NCI-H1436 treated with DMSO at 0.1 percent for 48 hours (cell line): ENCODE measurements around the gene MCHR1.
"Not testable (repeated sequence)": the region's sequence is repeated elsewhere in the genome, so short reads cannot be mapped to it uniquely, and the experiment has no call there.

Experiments used
- DNase-seq: peaks from one replicate; lab custom pipeline; 2025; lab: John Stamatoyannopoulos, UW

The MCHR1 gene

DNA sequence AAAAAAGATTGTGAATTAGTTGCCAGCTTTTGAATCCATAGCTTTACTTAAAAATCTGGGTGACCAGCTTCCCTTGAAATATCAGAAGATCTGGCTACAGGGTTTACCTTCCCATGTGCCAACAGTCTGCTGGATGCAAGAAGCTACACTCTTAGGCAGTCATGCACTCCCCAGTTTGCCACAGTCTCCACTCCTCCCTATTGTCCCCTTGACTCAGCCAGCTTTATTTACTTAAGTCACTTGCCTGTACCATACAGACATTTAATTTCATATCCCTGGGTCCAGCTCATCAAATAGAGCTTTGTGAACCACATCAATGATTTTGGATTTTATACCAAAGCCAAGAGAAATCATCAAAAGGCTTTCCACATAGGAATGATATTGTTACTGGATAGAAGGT is 12.2 kb downstream of the MCHR1 start:
- no peak for DNase-seq

DNA sequence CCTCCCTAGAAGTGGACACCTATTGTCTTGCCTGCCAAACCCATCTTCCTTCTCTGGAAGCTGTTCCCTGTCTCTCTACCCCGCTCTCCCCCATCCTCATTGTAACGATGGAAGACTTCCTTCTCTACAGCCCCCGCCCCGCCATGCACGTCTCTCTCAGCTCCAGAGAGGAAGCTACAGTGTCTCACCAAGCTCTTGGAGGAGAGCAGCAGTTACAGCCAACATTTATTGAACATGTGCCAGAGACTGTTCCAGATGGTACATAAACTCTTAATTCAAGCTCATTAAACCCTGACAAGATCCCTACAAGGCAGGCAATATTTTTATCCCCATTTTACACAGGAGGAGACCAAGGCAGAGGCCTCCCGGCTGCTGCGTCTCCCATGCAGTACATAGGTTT is 15.1 kb downstream of the MCHR1 start:
- DNase-seq = no peak

DNA sequence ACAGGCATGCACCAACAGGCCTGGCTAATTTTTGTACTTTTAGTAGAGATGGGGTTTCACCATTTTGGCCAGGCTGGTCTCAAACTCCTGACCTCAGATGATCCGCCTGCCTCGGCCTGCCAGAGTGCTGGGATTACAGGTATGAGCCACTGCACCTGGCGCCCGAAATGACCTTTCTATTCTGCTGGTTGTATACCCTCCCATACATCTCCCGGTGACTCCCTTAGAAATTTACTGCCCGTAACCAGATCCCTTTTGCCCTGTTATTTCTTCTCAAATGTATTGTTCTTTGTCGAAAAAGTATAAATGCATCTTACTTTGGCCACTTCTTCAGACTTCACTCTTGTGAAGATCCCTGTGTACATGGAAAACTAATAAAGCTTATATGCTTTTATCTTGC is 22.0 kb downstream of the MCHR1 start:
- no peak for DNase-seq

DNA sequence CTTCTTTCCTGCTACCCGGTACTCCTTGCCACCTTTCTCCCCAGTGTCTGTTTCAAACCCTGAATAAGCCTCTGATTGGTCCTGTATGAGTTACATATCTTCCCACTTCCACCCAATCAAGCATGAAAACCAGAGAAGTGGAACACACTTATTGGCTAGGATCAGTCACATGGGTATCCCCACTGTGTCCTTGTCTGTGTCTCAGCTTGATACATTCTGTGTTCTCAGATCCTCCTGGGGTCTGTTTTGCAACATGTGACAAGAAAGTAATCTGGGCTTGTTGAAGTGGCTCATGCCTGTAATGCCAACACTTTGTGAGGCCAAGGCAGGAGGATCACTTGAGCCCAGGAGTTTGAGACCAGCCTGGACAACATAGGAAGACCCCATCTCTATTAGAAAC is 23.9 kb downstream of the MCHR1 start:
- no peak for DNase-seq

DNA sequence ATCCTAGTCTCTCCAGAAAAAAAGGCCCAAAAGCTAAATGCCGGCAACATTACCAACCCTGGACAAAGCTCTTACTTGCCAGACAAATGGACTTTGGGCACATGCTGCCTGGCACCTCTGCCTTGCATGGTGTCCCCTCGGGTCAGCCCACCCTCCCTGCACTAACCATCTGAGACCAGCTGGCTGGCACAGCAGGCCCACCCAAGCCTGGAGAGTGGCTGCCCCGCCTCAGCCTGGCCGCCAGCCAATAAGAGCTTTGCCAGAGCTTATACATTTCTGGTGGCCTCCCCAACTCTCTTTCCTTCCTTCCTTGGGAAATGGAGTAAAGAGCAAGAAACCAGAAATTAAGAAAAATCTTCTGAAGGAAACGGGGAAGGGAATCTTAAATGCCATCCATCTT is 24.5 kb downstream of the MCHR1 start:
- DNase-seq = no peak

DNA sequence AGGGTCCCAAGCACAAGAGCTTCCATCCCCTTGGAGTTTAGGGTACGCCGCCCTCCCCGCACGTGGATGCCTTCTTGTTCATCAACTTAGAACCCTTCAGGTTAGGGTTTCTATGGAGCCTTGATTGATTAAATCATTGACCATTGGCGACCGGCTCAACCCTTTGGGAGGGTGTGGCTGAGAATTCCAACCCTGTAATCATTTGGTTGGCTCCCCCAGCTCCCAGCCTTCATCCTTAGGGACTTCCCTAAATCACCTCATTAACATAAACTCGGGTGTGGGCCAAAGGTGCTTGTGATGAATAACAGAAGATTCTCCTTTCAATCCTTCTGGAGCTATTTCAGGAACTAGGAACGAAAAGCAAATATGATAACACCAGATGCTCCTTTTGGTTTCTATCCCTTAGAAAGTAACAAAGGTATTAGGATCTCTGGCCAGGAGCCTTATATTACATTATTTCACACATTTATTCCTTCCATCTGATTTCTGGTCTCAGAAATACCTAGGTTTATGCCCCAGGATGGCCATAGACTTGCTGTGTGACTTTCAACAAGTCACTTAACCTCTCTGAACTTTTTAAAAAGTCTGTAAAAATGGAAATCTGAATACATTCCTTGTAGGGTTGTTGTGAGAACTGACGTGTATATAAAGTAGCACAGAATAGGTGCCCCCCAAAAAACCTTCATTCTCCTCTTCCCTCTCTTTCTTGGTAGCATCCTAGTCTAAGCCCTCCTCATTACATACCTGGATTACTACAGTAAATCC is 26.8 kb downstream of the MCHR1 start:
- no peak for DNase-seq

DNA sequence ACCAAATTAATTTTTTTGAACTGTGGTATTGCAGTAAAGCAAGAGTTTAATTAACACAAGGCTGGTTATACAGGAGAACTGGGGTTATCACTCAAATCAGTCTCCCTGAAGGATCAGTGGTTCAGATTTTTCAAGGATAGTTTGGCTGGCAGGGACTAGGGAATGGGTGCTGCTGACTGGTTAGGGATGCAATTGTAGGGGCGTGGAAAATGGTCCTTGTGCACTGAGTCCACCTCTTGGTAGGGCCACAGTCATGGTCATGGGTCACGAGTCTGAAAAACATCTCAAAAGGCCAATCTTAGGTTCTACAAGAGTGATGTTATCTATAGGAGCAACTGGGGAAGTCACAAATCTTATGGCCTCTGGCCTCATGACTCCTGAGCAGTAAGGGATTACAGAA is 27.9 kb downstream of the MCHR1 start:
- no peak for DNase-seq

DNA sequence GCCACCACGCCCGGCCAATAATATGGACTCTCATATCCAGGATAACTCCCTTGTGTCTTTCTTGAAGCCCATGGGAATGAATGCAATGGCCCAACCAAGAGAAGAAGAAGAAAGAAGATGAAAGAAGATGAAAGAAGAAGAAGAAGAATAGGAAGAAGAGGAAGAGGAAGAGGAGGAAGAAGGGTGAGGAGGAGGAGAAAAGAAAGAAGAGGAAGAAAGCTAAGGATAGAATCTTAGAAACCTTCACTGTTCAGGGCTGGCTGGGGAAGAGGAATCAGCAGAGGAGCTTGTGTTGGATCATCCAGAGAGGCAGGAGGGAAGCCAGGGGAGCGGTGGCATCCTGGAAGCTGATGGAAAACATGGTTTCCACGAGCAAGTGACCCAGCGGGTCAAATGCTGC is 28.9 kb downstream of the MCHR1 start:
- no peak for DNase-seq

DNA sequence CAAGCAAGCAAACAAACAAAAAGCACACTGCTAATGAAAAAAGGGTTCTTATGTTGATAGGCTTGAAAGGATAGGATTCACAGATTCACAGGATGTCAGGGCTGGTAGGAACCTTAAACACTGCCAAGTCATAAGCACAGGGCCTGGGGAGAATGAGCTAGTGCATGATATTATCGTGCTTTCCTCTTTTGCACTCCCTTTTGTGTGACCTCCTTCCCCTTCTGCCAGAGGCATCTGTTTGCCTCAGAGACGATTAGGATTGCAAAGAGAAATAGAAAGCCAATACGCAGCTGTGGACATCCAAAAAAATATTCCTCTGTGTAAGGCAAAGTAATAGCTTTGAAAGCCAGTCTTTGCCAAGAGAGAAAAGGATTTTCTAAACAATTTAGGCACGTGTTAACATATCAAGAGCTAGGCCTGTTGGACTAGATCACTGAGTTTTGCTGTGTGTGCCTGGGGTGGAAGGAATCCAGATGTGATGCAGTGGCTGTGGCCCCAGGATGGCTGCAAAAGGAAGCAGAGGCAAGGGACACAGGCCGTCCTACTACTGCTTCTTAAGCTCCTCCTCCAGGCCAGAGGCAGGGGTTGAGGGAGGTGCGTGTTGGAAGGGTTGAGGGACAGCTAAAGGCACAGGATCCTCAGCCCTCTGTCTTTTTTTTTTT is 30.6 kb downstream of the MCHR1 start:
- no peak for DNase-seq

DNA sequence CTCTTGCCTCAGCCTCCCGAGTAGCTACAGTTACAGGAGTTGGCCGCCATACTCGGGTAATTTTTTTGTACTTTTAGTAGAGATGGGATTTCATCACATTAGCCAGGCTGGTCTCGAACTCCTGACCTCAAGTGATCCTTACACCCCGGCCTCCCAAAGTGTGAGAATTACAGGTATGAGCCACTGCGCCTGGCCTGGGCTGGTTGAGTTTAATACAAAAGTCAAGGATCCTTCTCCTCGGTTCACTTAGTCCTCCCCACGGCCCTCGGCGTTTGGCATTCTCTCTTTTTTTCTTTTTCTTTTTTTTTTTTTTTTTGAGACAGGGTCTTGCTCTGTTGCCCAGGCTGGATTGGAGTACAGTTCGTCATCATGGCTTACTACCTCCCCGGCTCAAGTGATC is 33.0 kb downstream of the MCHR1 start:
- no peak for DNase-seq

DNA sequence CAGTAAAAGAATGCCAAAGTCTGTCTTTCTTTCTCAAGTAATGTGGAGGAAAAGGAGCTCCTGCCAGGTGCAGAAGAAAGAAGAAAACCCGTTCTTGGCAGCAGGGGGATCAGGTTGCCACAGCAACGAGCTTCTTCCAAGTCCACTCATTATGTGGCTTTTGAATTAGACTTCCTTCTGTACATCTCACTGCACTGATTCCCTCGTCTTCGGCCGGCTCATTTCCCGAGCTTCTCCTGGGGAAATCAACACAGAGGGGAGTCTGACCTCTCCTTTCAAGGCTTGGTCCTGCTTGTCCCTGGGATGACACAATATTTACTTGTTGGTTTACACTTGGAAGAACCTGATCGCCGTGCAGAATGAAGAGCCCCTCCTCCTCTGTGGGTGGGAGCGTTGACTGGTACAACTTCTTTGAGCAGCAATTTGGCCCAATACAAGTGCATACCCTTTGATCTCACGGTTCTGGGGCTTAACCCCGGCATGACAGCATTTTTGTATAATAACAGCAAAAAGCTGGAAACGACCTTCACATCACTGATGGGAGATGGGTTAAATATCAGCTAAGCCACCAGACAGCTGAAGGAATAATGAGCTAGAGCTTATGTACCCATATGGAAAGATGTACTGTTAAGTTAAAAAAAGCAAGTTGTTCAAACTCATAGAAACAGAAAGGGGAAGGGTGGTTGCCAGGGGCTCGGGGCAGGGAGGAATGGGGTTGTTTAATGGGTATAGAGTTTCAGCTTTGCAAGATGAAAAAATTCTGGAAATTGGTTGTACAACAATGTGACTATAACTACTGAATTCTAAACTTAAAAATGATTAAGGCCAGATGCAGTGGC is 35.4 kb downstream of the MCHR1 start:
- DNase-seq = no peak

DNA sequence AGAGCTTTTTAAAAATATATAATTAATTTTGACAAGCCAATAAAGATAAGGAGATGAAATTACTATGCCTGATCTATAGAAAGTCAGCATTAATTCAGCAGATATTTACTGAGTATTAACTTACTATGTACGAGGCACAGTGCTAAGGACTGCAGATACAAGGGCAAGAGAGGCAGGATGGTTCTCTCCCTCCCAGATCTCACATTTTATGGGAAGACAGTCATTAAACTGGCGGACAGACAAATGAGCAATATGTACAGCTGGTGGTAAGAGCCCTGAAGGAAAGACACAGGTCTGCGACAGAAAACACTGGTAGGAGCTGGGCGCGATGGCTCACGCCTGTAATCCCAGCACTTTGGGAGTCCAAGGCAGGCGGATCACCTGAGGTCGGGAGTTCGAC is 36.8 kb downstream of the MCHR1 start:
- DNase-seq = no peak

DNA sequence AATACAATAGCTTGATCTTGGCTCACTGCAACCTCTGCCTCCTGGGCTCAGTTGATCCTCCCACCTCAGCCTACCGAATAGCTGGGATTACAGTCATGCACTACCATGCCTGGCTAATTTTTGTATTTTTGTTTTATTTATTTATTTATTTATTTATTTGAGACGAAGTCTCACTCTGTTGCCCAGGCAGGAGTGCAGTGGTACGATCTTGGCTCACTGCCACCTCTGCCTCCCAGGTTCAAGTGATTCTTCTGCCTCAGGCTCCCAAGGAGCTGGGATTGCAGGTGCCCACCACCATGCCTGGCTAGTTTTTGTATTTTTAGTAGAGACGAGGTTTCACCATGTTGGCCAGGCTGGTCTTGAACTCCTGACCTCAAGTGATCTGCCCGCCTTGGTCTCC is 38.4 kb downstream of the MCHR1 start:
- not testable (repeated sequence) for DNase-seq

DNA sequence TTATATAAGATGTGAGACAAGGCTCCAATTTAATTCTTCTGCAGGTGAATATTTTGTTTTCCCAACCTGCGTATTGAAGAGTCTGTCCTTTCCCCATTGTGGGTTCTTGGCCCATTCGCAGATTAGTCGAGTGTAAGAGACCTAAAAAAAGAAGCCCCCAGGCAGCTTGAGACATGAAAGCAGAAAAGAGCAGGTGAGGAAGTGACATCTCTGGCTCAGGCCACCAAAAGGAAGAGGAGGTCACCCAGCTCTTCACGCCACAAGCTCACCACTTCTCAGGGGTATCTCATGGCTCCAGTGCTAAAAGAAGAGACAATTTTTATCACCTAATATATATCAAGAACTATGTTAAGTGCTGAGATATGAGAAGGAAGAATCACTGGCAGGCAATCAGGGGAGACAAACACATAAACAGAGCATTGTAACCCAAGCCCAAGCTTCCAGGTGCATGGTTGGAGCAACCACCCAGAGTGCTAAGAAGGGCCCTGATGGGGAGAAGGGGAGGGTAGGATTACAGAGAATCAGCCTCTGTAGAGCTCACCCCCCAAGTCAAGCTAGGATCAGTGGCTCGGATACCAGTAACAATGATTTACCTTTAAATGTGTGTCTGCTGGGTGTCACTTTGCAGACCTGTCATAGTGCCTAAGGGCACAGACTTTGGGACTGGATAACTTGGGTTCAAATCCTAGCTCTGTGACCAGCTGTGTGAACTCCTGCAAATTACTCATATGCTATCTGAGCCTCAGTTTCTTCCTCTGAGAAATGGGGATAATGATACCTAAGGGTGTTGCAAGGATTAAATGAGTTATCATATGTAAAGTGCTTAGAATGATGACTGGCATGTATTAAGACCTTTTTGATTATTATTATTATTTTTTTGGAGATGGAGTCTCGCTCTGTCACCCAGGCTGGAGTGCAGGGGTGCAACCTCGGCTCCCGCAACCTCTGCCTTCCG is 39.2 kb downstream of the MCHR1 start:
- no peak for DNase-seq

DNA sequence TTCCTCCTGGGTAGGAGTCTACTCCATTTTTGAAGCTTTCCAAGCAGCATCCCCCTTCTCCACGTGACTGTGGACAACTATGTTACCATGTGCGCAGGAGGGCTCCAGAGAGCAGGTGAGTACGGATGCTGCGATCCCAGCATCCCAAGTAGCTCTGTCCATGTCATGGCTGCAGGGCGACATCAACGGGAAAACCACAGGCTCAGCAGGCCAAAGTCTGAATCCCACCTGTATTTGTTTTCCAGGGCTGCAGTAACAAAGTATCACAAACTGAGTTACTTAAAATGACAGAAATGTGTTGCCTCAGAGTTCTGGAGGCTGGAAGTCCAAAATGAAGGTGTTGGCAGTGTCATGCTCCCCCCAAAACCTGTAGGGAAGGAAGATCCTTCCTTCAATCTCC is 40.3 kb downstream of the MCHR1 start:
- no peak for DNase-seq

DNA sequence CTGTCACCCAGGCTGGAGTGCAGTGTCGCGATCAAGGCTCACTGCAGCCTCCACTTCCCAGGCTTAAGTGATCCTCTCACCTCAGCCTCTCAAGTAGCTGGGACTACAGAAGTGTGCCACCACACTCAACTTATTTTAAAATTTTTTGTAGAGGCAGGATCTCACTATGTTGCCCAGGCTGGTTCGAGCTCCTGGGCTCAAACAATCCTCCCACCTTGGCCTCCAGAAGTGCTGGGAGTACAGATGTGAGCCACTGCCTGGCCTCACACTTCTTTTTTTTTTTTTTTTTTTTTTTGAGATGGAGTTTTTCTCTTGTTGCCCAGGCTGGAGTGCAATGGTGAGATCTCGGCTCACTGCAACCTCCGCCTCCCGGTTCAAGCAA is 40.9 kb downstream of the MCHR1 start:
- DNase-seq = not testable (repeated sequence)

DNA sequence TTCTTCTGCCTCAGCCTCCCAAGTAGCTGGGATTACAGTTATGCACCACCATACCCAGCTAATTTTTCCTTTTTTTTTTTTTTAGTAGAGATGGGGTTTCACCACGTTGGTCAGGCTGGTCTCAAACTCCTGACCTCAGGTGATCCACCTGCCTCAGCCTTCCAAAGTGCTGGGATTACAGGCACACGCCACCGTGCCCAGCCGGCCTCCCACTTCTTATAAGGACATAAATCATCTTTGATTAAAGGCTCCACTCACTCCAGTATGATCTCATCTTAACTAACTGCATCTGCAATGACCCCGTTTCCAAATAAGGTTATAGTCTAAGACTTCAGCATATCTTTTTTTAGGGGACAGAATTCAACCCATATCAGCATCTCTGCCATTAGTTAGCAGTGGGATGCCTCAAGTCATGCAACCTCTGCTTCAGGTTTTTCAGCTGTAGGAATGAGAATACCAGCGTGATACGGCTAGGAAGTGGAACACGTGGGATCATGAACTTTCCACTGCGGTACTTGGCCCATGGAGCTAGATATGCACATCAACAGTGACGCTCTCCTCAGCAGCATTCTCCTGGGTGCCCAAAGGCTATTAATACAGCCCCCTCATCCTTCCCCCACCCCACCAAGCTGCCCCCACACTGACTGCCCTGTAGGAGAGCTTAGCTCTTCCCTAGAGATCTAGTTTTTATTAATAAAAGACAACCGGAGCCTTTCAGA is 41.4 kb downstream of the MCHR1 start:
- DNase-seq = no peak

DNA sequence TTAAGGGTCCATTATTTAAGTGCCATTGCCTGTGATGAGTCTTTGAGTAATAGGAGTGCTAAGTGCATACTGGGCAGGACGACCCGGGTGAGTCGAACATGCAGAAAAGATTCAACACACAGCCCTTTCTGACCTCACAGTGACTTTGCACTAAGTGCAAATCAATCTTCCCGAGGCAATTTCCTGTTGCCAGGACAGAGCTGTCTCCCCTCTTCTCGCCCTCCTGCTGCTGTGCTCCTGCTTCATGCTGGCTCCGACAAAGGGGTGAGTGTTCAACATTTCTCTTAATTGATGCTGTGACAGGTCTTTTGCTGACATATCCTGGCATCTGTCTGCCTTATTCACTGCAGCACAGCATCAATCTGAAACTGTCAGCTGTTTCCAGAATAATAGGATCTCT is 42.0 kb downstream of the MCHR1 start:
- DNase-seq = peak; percentile 68

DNA sequence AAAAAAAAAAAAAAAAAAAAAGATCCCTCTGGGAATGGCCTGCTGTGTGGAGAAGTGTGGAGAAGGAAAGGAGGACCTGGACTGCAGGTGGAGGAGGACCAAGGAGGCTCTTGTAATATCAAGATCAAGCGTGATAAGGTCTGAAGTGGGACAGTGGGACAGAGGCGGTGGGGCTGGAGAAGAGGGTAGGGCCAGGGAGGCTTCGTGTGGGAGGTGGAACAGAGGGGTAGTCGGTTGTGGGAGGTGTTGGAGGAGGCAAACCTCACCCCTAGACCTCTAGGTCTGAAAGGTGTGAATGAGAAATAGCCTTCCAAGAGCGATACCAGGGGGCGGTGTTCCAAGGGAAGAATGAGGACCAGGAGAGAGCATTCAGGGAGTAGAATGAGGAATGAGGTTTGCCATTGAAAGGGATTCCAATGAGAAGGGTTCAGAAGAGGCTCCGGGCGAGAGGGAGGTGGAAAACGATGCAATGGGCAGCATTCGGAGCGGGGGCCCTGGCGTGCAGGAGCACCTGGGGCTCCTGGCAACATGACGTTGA is 44.2 kb downstream of the MCHR1 start:
- DNase-seq = no peak

DNA sequence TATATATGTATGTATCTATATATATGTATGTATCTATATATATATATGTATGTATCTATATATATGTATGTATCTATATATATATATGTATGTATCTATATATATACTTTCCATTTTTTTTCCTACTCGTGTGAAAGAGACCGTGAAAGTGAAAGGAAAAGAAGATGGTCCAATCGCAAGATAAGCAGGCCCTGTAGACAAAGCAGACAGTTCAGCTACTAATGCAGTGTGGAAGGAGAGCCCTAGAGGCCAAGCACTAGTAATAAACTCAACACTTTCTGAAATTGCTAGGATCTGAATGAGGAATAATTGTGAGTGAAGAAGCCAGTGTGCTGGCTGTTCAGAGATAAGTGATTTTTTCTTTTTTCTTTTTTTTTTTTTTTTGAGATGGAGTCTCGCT is 47.2 kb downstream of the MCHR1 start:
- peak; percentile 33 for DNase-seq
